ENCODE measurements around the gene LAMA5. TPM values are rescaled to one million over a fixed set of nuclear protein-coding genes. Genes with fewer than 3 reads are reported as not detected.

LAMA5 gene
- total and polyA plus RNA-seq, 2 experiments from 2014 or later, result 162 to 168 TPM

DNA sequence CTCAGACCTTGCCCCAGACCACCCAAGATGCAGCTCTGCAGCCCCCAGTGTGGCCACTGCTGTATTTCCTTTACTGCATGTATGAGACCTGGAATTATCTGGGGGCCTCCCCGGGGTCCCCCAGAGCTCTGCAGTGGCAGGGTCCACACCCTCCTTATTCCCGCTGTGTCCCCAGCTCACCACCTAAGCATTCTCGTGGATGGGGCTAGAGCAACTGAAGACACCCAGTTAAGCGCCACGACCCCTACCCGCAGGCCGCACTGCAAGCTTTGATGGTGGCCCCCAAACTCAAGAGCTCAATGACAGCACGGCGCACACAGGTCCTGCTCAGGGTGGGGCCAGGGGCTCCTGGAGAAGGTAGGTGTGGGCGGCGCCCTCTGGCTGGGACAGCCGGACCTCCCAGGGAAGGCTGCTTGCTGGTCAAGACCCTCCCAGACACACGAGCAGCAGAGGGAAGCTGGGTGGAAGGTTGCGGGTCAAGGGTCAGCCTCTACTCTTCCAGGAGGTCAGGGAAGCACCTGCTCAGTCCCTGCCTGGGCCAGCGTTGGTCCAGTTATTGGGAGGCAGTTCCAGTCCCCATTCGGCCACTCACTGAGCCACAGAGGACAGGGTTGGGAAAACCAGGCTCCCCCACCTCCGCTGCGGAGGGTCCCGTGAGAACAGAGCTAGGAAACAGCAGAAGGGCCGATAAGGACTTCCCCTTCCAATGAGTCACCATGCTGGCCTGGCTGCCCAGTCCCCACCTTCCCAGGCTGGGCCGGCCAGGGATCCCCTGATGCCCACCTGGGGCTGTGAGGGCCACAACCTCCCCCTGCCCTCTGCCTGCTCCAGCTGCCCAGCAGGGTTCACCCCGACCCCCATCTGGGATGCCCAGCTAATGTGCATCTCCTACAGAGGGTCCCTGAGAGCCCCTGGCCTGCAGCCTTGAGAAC is 2.9 kb downstream of the LAMA5 start:
- Histone ChIP-seq H3K4me3 (no peak overlapping the region), H3K27ac (peak overlapping the region; percentile 85), H3K27me3 (no peaks in the 10 kb centered on the region), H3K4me1 (ENCODE audit: low read depth) (peaks cover 53% of the 10 kb centered on the region), H3K9me3 (ENCODE audit: low read depth) (no peaks in the 10 kb centered on the region), H3K36me3 (no peaks in the 10 kb centered on the region)
- peak in 1 of 2 donors; percentile 53 for DNase-seq (ENCODE audit: low read depth in 1 of 2, low spot score in 1 of 2)
- TF ChIP-seq, protein P1, sequence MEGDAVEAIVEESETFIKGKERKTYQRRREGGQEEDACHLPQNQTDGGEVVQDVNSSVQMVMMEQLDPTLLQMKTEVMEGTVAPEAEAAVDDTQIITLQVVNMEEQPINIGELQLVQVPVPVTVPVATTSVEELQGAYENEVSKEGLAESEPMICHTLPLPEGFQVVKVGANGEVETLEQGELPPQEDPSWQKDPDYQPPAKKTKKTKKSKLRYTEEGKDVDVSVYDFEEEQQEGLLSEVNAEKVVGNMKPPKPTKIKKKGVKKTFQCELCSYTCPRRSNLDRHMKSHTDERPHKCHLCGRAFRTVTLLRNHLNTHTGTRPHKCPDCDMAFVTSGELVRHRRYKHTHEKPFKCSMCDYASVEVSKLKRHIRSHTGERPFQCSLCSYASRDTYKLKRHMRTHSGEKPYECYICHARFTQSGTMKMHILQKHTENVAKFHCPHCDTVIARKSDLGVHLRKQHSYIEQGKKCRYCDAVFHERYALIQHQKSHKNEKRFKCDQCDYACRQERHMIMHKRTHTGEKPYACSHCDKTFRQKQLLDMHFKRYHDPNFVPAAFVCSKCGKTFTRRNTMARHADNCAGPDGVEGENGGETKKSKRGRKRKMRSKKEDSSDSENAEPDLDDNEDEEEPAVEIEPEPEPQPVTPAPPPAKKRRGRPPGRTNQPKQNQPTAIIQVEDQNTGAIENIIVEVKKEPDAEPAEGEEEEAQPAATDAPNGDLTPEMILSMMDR (IDR thresholded peaks at IDR 0.05; ENCODE audit: low read depth, low read length), result no peak

DNA sequence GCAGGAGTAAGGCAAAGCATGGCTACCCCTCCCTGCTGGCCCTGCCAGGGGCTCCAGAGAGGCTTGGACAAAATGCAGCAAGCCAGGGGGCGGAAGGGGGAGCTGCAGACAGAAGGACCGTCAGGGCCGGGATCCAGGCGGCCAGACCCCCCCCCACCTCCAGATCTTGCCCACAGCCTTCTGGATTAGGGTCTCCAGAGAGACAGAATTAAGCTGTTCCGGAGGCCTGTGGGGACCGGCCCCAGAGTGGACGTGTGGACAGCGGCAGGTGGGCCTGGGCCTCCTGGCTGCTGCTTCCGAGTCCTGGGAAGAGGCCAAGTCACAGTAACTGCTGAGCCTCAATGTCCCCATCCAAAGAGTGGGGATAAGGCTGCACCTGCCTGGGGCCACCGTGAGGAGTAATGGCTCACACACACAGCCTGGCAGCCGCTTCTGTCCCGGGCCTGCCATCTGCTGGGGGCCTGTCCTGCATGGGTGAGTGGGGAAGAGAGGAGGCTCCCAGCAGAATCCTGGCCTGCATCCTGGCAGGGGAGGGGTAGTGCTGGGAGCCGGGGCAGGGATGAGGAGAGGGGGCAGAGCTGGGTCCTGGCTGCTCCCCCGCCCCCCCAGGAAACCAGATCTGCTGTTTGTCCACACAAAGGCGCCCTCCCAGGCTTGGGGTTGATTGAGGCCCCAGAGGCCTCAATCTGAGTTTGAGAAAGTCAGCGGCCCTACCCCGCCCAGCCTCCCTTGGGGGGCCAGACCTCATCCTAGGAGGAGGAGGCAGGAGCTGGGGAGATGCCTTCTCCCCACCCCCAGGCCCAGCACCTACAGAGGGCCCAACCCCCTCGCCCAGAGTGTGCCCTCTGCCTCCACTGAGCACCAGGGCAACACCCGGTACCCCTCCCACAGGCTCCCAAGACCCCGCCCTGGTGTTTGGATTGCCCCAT is 3.9 kb downstream of the LAMA5 start:
- DNase-seq (ENCODE audit: low read depth in 1 of 2, low spot score in 1 of 2), result no peak
- Histone ChIP-seq H3K36me3 (no peaks in the 10 kb centered on the region), H3K4me3 (no peak overlapping the region), H3K9me3 (ENCODE audit: low read depth) (no peaks in the 10 kb centered on the region), H3K4me1 (ENCODE audit: low read depth) (peaks cover 45% of the 10 kb centered on the region), H3K27ac (peak overlapping the region; percentile 85), H3K27me3 (no peaks in the 10 kb centered on the region)
- TF ChIP-seq, protein P1 (IDR thresholded peaks at IDR 0.05; ENCODE audit: low read depth, low read length), result no peak

DNA sequence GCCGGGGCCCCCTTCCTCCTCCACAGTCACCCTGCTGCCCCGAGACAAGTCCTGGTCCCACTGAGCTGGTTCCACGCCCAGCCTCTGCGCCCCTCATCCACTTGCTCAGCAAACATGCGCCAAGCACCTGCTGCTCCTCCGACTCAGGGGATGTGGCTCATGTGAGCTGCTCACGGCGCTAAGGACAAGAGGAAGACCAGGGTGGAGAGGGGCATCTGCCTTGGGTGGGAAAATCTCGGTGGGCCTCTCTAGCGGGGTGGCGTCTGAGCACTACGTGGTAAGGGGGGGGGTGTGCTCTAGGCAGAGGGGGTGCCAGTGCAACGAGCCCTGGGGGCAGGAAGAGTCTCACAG is 4.5 kb downstream of the LAMA5 start:
- H3K9me3 ChIP-seq (ENCODE audit: low read depth), result no peaks in the 10 kb centered on the region
- no peak overlapping the region for H3K4me3 ChIP-seq
- peaks cover 40% of the 10 kb centered on the region for H3K4me1 ChIP-seq (ENCODE audit: low read depth)
- TF ChIP-seq, protein P1 (IDR thresholded peaks at IDR 0.05; ENCODE audit: low read depth, low read length), result no peak
- peak overlapping the region; percentile 75 for H3K27ac ChIP-seq
- no peak for DNase-seq (ENCODE audit: low read depth in 1 of 2, low spot score in 1 of 2)
- H3K27me3 ChIP-seq, result no peaks in the 10 kb centered on the region
- no peaks in the 10 kb centered on the region for H3K36me3 ChIP-seq

DNA sequence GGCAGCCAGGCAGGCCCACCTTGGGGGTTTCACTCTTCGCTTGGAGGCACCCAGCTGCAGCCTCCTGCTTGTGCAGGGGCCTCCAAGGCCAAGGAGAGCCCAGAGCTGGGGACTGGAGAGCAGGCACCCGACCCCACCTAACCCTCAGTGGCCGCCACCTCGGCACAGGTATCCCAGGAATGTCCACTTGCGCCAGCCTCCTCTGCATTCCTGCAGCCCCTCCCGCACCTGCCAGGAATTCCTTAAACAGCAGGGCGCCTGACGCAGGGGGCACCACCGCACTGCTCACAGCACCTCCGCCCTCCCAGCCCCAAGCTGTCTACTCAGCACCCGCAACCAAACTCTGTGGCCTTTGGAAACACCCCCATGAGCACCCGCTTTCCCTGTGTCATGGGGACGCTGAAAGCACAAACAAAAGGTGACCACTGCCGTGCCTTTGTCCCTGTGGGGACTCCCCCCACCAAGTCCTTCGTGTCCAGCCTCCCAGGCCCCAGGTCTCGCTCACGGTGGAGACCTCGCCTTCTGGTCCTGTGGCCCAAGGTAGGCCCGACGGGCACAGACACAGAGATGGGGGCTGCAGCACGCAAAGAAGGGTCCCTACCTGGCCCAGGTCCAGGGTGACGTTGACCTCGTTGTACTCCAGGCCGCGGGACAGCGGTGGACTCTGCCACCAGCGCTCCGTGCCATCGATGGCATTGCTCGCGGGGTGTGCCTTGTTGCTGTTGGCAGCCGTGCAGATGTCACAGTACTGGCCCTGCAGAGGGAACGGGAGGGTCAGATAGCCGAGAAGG is 5.1 kb downstream of the LAMA5 start:
- H3K4me1 ChIP-seq (ENCODE audit: low read depth), result peaks cover 38% of the 10 kb centered on the region
- TF ChIP-seq, protein P1 (IDR thresholded peaks at IDR 0.05; ENCODE audit: low read depth, low read length), result no peak
- H3K9me3 ChIP-seq (ENCODE audit: low read depth), result no peaks in the 10 kb centered on the region
- no peaks in the 10 kb centered on the region for H3K36me3 ChIP-seq
- H3K27me3 ChIP-seq, result no peaks in the 10 kb centered on the region
- DNase-seq (ENCODE audit: low read depth in 1 of 2, low spot score in 1 of 2), result peak in 1 of 2 donors; percentile 43
- no peak overlapping the region for H3K4me3 ChIP-seq
- peak overlapping the region; percentile 75 for H3K27ac ChIP-seq
